ENCODE data around the gene CPTP.
A peak's percentile ranks its signal among the peaks of the same experiment; 100 is the strongest.

CPTP gene

GRCh38 chr1:1306661-1307260 lies 17.8 kb upstream of the CPTP start:
- TF ChIP-seq CTCF (IDR thresholded peaks at IDR 0.05; ENCODE audit: control extremely low read depth, extremely low read depth, low read depth, missing control alignments): no peak
- ChIA-PET POLR2A (no interaction called here), CTCF (no interaction called here)
- no peak for DNase-seq (ENCODE audit: extremely low spot score)

- TF ChIP-seq CTCF (IDR thresholded peaks at IDR 0.05; ENCODE audit: control extremely low read depth, extremely low read depth, low read depth, missing control alignments): no peak
- ChIA-PET CTCF (no interaction called here), POLR2A (no interaction called here)
- DNase-seq (ENCODE audit: extremely low spot score): no peak
These were observed 17.2 kb upstream of the CPTP start for GRCh38 chr1:1307261-1307922.

GRCh38 chr1:1307923-1308755 lies 16.5 kb upstream of the CPTP start, which contains the start of the genes ACAP3 and PUSL1:
Gene ACAP3 (minus strand): TSS chr1:1307930. CDS start chr1:1307815, 115 bp downstream.
Gene PUSL1 (plus strand): TSS chr1:1308597. CDS start chr1:1308644, 47 bp downstream.
- DNase-seq (ENCODE audit: extremely low spot score): peak; percentile 98
- POLR2A ChIA-PET: no interaction called here

GRCh38 chr1:1308756-1309250 lies 15.8 kb upstream of the CPTP start:
- CTCF ChIA-PET: interaction anchor here (2.1 kb wide), 2 partner anchors 9 to 66 kb away, joined by 6 to 7 read pairs; partner anchors contain the start of gene AURKAIP1
- POLR2A ChIA-PET: no interaction called here
- TF ChIP-seq CTCF (IDR thresholded peaks at IDR 0.05; ENCODE audit: control extremely low read depth, extremely low read depth, low read depth, missing control alignments): no peak
- DNase-seq (ENCODE audit: extremely low spot score): no peak

More at GRCh38 chr1:1307923-1308755, 16.5 kb upstream of the CPTP start, which contains the start of the genes ACAP3 and PUSL1:
- CTCF ChIA-PET: no interaction called here
- peak; percentile 10 for TF ChIP-seq CTCF (IDR thresholded peaks at IDR 0.05; ENCODE audit: control extremely low read depth, extremely low read depth, low read depth, missing control alignments)

GRCh38 chr1:1309251-1310108 lies 15.1 kb upstream of the CPTP start:
- DNase-seq (ENCODE audit: extremely low spot score): no peak
- TF ChIP-seq CTCF (IDR thresholded peaks at IDR 0.05; ENCODE audit: control extremely low read depth, extremely low read depth, low read depth, missing control alignments): no peak
- ChIA-PET POLR2A (no interaction called here), CTCF (interaction anchor here (1.1 to 2.1 kb wide), 3 partner anchors 9 to 66 kb away, joined by 3 to 7 read pairs (median 6); partner anchors contain the start of gene AURKAIP1)
